Frontal cortex (tissue), 4 donors: Measurements from ENCODE around the gene TMEM205. TPM values are rescaled to one million over a fixed set of nuclear protein-coding genes. Genes with fewer than 3 reads are reported as not detected.
A peak's percentile ranks its signal among the peaks of the same experiment; 100 is the strongest.
"Not testable (repeated sequence)": the region's sequence is repeated elsewhere in the genome, so short reads cannot be mapped to it uniquely, and the experiment has no call there.

Experiments
- DNase-seq, 2 donors: peaks; one replicate each; pipeline ENCODE4 v3.0.0; 2012; ENCODE audit warnings: low spot score in 2 of 2
- FAIRE-seq: peaks from 2 replicates; lab custom pipeline; 2012; peaks lifted over from hg19 to GRCh38; lab: Jason Lieb, UNC
- total RNA-seq: library from RNA; depleted of rRNA; stranded (reverse); fragments of >200 nt; gene quantifications from one replicate; pipeline ENCODE4 v1.2.3, GENCODE V29; 2014
- donor health status: control.
- donor health status: control.
- donor health status: control.

The TMEM205 gene
- total RNA-seq, result 27.7 TPM

DNA sequence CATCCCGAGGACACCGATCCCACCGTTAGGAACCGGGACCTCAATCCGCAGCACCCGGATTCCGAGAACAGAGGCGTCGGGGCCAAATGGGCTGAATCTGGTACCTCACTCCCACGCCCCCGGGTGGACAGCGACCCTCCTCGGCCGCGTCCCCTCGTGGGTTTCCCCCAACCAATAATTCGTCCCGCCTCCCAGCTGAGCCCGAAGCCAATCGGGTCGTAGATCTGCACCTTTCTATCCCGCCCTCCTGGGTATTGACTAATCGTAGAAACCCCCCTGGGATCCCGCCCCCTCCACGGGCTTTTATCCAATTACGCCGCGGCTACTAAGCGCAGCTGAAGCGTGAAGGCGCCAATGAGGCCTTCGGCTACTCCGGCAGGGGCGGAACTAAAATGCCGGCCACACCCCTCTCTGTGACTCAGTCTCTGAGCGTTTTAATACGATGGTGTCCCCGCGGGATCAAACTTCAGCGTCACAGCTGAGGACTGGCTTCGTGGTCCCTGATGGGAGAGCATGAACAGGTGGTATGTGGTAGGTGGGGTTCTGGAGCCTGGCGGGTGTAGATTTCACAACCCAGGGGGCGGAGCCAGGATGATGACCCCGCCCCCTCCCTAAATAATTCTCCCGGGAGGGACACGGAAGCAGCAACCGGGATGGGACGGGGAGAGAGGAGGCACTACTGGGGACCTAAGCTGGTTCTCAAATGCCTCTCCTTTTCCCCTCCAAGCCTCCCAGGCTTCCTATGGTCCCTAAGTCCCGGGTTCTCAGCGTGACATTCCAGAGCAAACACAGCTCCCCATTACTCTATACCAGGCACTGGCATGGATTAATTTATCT lies at the start of gene TMEM205, which contains the start of gene CCDC159:
TMEM205 (minus strand) TSS at position 165 of the 837 bp plus-strand sequence. CDS start 649 bp downstream, outside the sequence.
CCDC159 (plus strand) TSS at position 416 of the 837 bp plus-strand sequence; CDS start at position 504, 88 bp downstream.
- FAIRE-seq, result peak; percentile 96
- DNase-seq, result peak; percentile 88 to 93

- DNase-seq, result no peak
- no peak for FAIRE-seq
These were observed 45.0 kb upstream of the TMEM205 start for GRCh38 chr19:11390933-11391680.

DNA sequence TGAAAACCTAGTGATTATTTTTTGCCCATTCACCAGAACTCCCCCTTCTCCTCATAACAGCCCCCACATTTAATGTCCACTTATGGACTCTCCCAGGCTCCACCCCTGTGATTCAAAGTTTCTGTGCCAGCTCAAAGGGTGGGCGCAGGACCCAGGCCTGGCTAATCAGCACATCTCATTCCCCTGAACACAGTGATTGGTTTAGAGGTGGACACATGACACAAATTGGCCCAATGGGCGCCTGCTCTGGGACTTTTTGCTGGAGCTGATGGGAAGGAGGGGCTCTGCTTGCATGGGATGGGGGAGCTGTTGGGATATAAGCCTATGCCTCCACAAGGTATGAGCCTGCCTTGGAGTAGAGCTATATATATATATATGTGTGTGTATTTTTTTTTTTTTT lies 44.3 kb upstream of the TMEM205 start:
- FAIRE-seq, result no peak
- DNase-seq, result no peak

GRCh38 chr19:11387162-11388034 lies 41.3 kb upstream of the TMEM205 start:
- no peak for DNase-seq
- FAIRE-seq, result no peak

GRCh38 chr19:11384778-11385129 lies 38.7 kb upstream of the TMEM205 start:
- DNase-seq, result no peak
- FAIRE-seq, result no peak

DNA sequence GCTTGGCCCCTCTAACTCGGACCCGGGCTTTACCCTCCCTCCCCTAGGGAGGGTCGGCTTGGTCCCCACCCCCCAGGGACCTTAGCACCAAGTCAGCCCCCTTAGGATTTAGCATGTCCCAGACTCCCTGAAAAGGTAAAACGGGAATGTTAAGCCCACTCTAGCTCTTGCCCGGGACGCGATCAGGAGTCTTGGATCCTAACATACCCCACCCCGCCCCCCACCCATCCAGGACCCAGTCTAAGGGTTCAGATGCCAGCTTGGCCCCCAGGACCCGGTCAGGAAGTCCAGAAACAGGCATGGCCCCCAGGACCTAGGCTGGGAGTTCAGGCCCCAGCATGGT lies 37.6 kb upstream of the TMEM205 start:
- FAIRE-seq, result no peak
- no peak for DNase-seq

- no peak for DNase-seq
- FAIRE-seq, result no peak
These were observed 37.0 kb upstream of the TMEM205 start for GRCh38 chr19:11382898-11383705.

- FAIRE-seq (no peak), DNase-seq (peak; percentile 98 to 99)
These were observed 34.8 kb upstream of the TMEM205 start for GRCh38 chr19:11380653-11381537.

- DNase-seq, result no peak
- no peak for FAIRE-seq
These were observed 33.8 kb upstream of the TMEM205 start for GRCh38 chr19:11379857-11380350.

GRCh38 chr19:11379269-11379845 lies 33.3 kb upstream of the TMEM205 start:
- DNase-seq, FAIRE-seq: not testable (repeated sequence)

DNA sequence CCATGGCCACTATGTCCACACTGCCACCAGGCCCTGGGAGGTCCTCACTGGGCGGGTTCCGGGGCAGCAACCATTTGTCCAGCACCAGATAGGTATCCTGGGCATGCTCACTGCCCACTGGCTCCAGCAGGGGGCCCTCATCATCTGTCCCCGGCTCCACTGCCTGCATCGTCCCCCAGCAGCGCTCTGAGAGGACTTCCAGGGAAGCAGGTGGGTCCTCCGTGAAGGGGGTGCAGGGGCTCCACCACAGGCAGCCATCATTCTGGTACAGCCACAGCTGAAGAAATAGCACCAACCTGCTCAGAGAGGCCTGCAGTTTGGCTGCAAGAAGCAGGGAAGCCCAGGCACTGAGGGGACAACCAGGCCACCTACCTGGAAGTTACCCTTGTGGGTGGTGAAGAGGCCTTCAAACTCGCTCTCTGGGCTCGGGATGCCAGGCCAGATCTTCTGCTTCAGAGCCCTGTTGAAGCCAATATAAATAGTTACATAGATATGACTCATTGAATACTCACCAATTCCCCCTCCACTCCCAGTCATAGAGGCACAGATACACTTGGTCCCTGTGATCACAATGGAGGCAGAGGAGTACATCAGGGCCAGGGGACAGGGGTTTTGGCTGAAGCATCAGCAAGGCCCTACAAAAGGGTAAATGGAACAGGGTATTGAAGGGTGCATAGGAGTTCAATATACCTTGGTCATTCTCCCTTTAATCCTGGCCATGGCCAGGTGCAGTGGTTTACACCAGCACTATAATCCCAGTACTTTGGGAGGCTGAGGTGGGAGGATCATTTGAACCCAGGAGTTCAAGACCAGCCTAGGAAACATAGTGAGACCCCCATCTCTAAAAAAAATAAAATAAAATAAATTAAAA lies 32.5 kb upstream of the TMEM205 start:
- FAIRE-seq, result no peak
- DNase-seq, result no peak

GRCh38 chr19:11377756-11378155 lies 31.7 kb upstream of the TMEM205 start:
- no peak for FAIRE-seq

DNA sequence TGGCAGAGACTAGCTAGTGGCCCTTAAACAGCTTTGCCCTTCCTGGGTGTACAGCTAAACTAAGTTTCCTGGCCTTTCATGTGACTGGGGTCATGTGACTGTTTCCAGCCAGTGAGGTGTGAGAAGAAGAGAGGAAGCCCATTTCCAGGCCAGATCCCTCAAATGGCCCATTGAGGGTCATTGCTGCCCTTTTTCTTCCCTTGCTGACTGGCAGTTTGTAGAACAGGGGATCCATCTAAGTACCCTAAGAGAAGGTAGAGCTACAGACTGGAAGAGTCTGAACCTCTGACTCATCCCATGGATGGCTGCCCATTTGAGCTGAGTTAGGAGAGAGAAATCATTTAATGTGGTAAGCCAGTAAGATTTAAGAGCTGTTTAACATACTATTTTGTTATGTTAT lies 31.2 kb upstream of the TMEM205 start:
- FAIRE-seq, result no peak

More at GRCh38 chr19:11377756-11378155, 31.7 kb upstream of the TMEM205 start:
- DNase-seq, result no peak

GRCh38 chr19:11375143-11375948 lies 29.3 kb upstream of the TMEM205 start:
- DNase-seq (no peak), FAIRE-seq (no peak)

More for the DNA sequence above, 31.2 kb upstream of the TMEM205 start:
- no peak for DNase-seq

GRCh38 chr19:11374433-11375142 lies 28.5 kb upstream of the TMEM205 start, which contains the start of gene SWSAP1:
TSS of gene SWSAP1 (plus strand) at chr19:11374666. CDS start at chr19:11374681, 15 bp downstream.
- FAIRE-seq (peak; percentile 99), DNase-seq (peak; percentile 91 to 96)
